ENCODE data around the gene CUX1. TPM values are rescaled to one million over a fixed set of nuclear protein-coding genes. Genes with fewer than 3 reads are reported as not detected.
"Not testable (repeated sequence)": the region's sequence is repeated elsewhere in the genome, so short reads cannot be mapped to it uniquely, and the experiment has no call there.

The CUX1 gene
- total RNA-seq, 4 donors from 2014 or later, result 64.1 to 142 (median 111) TPM

- no peak for DNase-seq
- no peaks in the 10 kb centered on the region for H3K4me1 ChIP-seq
- no peak for TF ChIP-seq CTCF (IDR thresholded peaks at IDR 0.05)
- no peak for TF ChIP-seq POLR2A (IDR thresholded peaks at IDR 0.05)
- no peaks in the 10 kb centered on the region for H3K27me3 ChIP-seq
- H3K9me3 ChIP-seq, result no peaks in the 10 kb centered on the region
- H3K27ac ChIP-seq, result no peak overlapping the region
- H3K36me3 ChIP-seq, result no peaks in the 10 kb centered on the region
- no peak overlapping the region for H3K4me3 ChIP-seq
These were observed 229.1 kb downstream of the CUX1 start for GRCh38 chr7:102046373-102047117.

GRCh38 chr7:102047167-102047566, 229.7 kb downstream of the CUX1 start:
- no peak for DNase-seq
- Histone ChIP-seq H3K4me1 (no peaks in the 10 kb centered on the region), H3K4me3 (no peak overlapping the region), H3K9me3 (no peaks in the 10 kb centered on the region), H3K36me3 (no peaks in the 10 kb centered on the region), H3K27ac (no peak overlapping the region), H3K27me3 (no peaks in the 10 kb centered on the region)
- no peak for TF ChIP-seq POLR2A (IDR thresholded peaks at IDR 0.05)
- no peak for TF ChIP-seq CTCF (IDR thresholded peaks at IDR 0.05)

- H3K27me3 ChIP-seq, result no peaks in the 10 kb centered on the region
- H3K36me3 ChIP-seq, result no peaks in the 10 kb centered on the region
- no peak overlapping the region for H3K27ac ChIP-seq
- DNase-seq, result no peak
- H3K4me1 ChIP-seq, result no peaks in the 10 kb centered on the region
- H3K4me3 ChIP-seq, result no peak overlapping the region
- H3K9me3 ChIP-seq, result no peaks in the 10 kb centered on the region
- no peak for TF ChIP-seq POLR2A (IDR thresholded peaks at IDR 0.05)
- no peak for TF ChIP-seq CTCF (IDR thresholded peaks at IDR 0.05)
These were observed 232.3 kb downstream of the CUX1 start for GRCh38 chr7:102049765-102050164.

- Histone ChIP-seq H3K4me3 (no peak overlapping the region), H3K4me1 (no peaks in the 10 kb centered on the region), H3K36me3 (no peaks in the 10 kb centered on the region), H3K9me3 (no peaks in the 10 kb centered on the region), H3K27ac (no peak overlapping the region), H3K27me3 (no peaks in the 10 kb centered on the region)
- TF ChIP-seq POLR2A (IDR thresholded peaks at IDR 0.05), result no peak
- TF ChIP-seq CTCF (IDR thresholded peaks at IDR 0.05), result no peak
- no peak for DNase-seq
These were observed 233.5 kb downstream of the CUX1 start for GRCh38 chr7:102050864-102051460.

- not testable (repeated sequence) for H3K27ac ChIP-seq
These were observed 234.3 kb downstream of the CUX1 start for GRCh38 chr7:102051736-102052135.

GRCh38 chr7:102054158-102054557, 236.7 kb downstream of the CUX1 start:
- no peaks in the 10 kb centered on the region for H3K36me3 ChIP-seq

More at GRCh38 chr7:102051736-102052135, 234.3 kb downstream of the CUX1 start:
- not testable (repeated sequence) for H3K27me3 ChIP-seq, H3K9me3 ChIP-seq, H3K36me3 ChIP-seq, DNase-seq, H3K4me1 ChIP-seq, H3K4me3 ChIP-seq

More at GRCh38 chr7:102054158-102054557, 236.7 kb downstream of the CUX1 start:
- no peaks in the 10 kb centered on the region for H3K9me3 ChIP-seq
- no peaks in the 10 kb centered on the region for H3K4me1 ChIP-seq
- DNase-seq, result no peak
- H3K4me3 ChIP-seq, result no peak overlapping the region
- TF ChIP-seq POLR2A (IDR thresholded peaks at IDR 0.05) (no peak), CTCF (IDR thresholded peaks at IDR 0.05) (no peak)
- H3K27me3 ChIP-seq, result no peaks in the 10 kb centered on the region
- H3K27ac ChIP-seq, result no peak overlapping the region
